GM03348 (cell line): ENCODE data around the gene C10orf105.

ENCODE experiments used
- DNase-seq: peaks from one replicate; pipeline ENCODE4 v3.0.0; 2012; ENCODE audit warnings: low spot score

C10orf105 gene

GRCh38 chr10:71751515-71752224 is 32.1 kb upstream of the C10orf105 start:
- DNase-seq, result no peak

GRCh38 chr10:71750986-71751385 is 31.4 kb upstream of the C10orf105 start:
- no peak for DNase-seq

GRCh38 chr10:71750124-71750841 is 30.7 kb upstream of the C10orf105 start:
- no peak for DNase-seq

- no peak for DNase-seq
Observed at GRCh38 chr10:71749396-71749795, 29.8 kb upstream of the C10orf105 start.

- DNase-seq, result no peak
Observed at GRCh38 chr10:71748671-71749191, 29.2 kb upstream of the C10orf105 start.

- DNase-seq, result no peak
Observed at GRCh38 chr10:71747551-71748523, 28.3 kb upstream of the C10orf105 start.

- DNase-seq, result no peak
Observed at GRCh38 chr10:71747039-71747531, 27.5 kb upstream of the C10orf105 start.

GRCh38 chr10:71746344-71747037 is 26.9 kb upstream of the C10orf105 start:
- no peak for DNase-seq

- DNase-seq, result no peak
Observed at GRCh38 chr10:71745664-71746250, 26.2 kb upstream of the C10orf105 start.

- no peak for DNase-seq
Observed at GRCh38 chr10:71744897-71745663, 25.5 kb upstream of the C10orf105 start.

GRCh38 chr10:71743866-71744265 is 24.3 kb upstream of the C10orf105 start:
- no peak for DNase-seq

- DNase-seq, result no peak
Observed at GRCh38 chr10:71743089-71743838, 23.7 kb upstream of the C10orf105 start.

GRCh38 chr10:71742301-71743088 is 22.9 kb upstream of the C10orf105 start:
- DNase-seq, result no peak

GRCh38 chr10:71741671-71742070 is 22.1 kb upstream of the C10orf105 start:
- no peak for DNase-seq

- DNase-seq, result no peak
Observed at GRCh38 chr10:71741029-71741428, 21.5 kb upstream of the C10orf105 start.

- no peak for DNase-seq
Observed at GRCh38 chr10:71740069-71740653, 20.6 kb upstream of the C10orf105 start.

GRCh38 chr10:71739358-71739900 is 19.9 kb upstream of the C10orf105 start:
- DNase-seq, result no peak

GRCh38 chr10:71737834-71738197 is 18.2 kb upstream of the C10orf105 start:
- peak; percentile 70 for DNase-seq
